ENCODE measurements around the gene CER1.

CER1 gene, protein sequence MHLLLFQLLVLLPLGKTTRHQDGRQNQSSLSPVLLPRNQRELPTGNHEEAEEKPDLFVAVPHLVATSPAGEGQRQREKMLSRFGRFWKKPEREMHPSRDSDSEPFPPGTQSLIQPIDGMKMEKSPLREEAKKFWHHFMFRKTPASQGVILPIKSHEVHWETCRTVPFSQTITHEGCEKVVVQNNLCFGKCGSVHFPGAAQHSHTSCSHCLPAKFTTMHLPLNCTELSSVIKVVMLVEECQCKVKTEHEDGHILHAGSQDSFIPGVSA

DNA sequence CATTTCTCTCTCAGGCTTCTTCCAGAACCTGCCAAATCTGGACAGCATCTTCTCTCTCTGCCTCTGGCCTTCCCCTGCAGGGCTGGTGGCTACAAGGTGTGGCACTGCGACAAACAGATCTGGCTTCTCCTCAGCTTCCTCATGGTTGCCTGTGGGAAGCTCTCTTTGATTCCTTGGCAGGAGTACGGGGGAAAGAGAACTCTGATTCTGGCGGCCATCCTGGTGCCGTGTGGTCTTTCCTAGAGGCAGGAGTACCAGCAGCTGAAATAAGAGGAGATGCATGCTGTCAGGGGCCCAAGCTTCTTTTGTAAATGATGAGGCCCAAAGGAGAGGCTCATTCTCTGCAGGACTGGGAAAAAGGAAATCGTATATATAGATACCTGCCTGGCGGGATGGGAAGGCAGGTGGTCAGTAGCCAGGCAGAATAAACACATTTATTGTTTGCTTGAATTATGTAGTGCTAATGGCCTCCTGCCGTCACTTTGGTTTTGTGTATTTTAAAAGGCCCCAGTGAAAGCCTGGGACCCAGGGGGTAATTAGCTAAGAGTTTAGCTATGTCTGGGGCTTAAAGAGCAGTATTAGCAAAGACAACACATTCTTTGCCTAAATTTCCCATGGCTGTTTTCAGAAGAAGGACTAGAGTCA lies at the start of gene CER1:
Gene CER1 (minus strand): TSS at position 343 of the 645 bp plus-strand sequence. CDS start 61 bp downstream, at position 282.
- DNase-seq, result no peak

DNA sequence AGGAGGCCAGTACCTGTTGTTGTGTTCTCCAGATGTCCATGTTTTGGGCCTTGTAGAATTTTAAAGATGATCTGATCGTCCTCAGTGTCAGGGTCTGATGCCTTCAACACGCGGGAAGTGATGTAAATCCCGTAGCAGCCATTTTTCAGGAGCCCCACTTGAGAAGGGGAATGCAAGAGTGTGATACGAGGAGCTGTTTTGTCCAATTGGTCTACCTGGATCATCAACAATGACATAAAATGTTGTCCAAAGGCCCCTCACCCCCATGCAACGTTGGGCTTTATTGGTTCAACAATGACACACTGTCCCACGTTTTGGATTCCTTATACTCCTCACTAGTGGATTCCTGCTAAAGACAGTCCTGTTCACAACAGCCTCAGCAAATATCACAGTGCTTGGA lies 48.1 kb upstream of the CER1 start:
- DNase-seq, result no peak

DNA sequence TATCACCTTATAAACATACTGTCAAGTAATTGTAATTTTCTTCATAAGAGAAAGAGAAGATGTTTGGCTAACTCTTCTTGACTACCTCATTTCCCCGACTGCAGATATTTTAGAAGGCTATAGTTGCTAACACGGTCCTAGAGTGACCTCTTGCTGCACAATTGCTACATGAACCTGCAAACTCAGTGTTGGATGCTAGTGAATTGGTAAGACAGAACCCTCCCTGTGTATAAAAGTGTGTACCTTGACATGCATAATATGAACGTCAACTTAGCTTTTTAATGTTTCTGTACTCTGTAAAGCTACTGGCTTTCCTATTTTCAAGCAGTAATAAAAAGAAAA lies 46.7 kb upstream of the CER1 start:
- DNase-seq, result no peak

DNA sequence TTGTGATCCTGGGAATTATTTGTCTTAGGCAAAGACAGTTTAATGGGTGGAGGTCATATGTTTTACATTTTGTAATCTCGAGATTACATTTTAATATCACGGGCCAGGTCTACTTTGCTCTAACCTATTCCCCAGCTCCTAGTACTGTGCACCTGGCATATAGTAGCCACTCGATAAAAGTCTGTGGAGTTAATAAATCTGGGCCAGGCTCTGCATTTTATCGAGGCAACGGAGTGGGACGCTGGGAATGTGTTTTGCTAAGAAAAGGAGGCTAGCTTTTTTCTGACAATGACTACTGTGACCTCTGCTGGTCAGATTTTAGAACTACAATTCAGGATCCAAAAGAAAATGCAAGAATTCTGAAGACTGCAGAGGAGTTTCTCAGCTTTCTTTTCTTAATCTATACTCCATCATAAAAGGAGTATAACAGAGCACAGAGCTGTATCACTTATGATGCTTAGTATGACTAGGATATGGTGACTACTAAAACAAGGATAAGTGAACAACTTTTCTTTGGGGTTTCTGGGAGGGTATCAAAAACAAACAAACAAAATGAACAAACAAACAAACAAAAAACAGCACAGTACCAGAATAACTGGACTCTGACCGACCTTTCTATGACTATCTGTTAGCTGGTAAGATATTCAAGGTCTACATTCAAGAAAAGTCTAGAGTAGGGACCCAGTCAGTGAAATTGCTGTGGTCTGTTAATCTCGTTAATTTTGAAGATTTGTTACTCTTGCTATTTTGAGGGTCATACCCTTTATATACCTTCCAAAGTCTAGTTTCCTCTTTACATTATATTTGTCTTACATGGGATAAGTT lies 46.1 kb upstream of the CER1 start:
- DNase-seq, result no peak

DNA sequence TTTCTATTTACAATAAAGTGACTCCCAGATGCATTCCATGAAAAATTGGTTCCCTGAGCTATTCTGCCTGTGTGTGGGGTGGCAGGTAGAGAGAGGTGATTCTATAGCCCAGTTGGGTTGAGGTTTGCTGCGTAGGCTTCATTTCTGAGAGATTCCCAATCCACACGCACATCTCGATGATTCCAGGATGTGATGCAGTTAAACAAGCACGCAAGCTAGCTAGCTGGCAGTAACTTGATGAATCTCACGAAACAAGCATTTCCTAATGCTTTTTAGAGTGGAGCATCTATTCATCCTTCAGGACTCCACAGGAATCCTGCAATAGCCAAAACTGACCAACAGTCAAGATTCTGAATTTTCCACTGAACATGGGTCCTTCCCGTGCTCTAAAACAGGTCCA lies 43.8 kb upstream of the CER1 start:
- no peak for DNase-seq

DNA sequence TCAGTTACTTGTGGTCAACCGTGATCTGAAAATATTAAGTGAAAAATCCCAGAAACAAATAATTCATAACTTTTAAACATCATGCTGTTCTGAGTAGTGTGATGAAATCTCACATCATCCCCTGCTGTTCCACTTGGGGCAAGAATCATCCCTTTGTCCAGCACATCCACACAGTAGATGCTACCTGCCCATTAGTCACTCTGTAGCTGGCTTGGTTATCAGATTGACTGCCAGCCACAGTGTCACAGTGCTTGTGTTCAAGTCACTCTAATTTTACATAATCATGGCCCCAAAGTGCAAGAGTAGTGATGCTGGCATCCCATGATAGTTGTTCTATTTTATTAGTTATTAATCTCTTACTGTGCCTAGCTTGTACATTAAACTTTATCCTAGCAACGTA lies 39.1 kb upstream of the CER1 start:
- no peak for DNase-seq

DNA sequence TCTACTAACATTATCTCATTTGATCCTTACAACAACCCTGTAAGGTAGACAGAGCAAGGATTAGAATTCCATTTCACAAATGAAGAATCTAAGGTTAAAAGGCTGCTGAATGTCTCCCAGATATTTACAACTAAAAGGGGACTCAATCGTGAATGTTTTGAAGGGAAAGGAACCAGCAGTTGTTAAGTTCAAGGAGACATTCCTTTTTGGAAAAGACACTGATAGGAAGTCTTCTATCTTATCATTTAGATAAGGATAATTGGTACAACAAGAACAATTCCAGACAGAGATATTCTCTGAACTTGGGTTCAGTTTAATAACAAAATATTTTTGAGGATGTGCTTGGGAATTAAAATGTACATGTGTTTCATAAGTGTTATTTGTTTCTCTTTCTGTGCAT lies 37.5 kb upstream of the CER1 start:
- no peak for DNase-seq

DNA sequence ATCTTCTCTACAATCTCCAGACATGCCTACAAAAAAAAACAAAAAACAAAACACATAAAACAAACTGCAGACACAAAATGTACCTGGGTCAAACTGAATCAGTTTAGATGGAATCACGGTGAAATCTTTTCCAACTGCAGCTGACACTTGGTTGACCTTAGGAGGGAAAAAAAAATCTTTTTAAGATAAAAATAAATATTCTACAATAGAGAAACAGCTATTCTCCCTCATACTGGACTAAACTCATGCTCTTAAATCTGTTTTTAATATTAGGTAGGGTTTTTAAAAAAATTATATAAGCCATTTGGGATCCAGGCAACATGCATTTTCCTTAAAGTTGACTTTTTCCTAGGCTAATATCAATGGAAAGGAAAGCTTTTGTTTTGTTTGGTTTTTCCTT lies 33.8 kb upstream of the CER1 start:
- no peak for DNase-seq

DNA sequence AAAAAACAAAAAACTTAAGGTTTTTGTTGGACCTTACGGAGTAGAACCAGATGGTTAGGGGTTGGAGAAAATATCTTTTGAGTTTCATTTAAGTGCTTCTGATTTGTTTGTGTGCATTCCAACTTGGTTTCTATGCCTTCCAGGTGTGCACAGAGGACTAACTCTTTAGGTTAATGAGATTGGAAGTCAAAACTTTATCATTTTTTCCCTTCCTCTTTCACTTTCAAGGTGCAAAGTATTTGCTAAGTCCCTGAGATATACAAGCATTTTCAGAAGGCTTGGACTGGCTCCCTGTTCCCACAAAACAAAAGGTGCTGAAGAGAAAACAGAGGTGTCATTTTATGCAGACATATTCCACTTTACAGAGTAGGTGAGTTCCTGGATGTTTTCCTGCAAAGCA lies 30.3 kb upstream of the CER1 start:
- no peak for DNase-seq

DNA sequence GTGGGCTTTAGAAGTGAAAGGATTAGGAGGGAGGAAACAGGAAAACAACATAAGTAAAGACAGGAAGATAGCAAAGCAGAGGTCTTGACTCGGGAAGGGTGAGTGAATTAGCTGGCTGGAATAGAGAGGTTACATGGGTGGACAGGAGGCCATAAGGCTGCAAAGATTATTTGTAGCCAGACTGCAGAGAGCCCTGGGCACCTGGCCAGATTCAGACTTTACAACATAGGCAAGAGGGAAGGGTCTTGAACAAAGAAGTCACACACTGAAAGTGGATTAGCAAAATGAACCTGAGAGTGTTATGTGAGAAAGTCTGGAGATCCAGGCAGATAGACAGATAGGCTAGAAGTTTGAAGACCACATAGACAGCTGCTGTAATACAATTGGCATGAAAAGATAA lies 29.7 kb upstream of the CER1 start:
- DNase-seq, result no peak

DNA sequence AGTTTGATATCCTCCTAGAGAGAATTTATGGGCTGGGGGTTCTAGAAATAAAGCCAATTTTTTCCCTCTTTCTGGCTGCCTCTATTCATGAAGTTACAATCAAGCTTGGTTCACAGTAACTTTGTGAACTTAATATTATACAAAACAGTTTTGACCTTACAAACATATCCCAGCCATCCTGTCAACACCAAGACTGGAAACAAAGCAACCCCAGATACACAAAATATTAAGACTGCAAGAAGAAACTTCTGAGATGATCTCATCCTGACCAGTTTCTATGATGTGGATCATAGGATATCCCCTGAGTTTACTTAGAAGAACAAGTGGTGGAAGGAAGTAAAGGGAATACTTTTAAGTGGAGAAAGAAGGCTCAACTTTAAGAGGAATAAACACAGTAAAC lies 28.3 kb upstream of the CER1 start:
- DNase-seq, result no peak

DNA sequence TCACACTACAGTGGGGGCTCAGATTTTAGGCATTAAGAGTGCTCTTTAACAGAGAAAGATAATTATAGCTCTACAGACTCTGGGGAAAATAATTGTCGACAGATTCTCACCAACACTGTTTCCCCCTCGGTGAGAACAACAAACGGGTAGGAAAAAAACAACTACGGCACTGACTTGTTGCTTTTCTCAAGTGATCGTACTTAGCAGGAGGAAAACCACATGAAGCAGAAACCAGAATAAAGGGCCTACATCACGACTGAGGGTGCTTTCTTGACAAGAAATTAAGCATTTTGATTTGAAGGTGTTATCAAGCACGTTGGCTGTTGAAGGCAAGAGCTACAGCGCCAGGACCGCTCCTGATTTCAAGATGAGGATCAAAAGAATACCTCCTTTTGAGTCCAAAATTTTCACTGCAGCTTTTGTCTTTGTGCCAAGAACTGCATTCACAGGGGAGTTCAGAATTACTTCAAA lies 27.2 kb upstream of the CER1 start:
- DNase-seq, result no peak

DNA sequence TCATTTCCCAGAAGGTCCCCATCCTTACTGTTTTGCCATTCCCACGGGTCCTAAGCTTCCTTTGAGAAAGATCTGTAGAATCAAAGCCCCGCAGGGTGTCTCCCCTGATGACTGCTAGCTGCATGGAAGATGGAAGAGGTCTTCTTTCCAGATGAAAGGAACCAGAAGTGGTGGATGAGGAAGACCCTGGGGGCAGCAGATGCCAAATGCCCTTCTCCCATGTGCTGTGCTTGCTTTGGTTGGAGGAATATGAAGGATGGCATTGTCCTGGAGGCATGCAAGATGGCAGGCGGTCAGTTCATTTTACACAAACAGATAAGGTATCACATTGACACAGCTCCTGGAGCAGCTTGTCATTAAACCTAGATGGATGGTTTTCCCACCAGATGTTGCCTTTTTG lies 25.8 kb upstream of the CER1 start:
- no peak for DNase-seq

DNA sequence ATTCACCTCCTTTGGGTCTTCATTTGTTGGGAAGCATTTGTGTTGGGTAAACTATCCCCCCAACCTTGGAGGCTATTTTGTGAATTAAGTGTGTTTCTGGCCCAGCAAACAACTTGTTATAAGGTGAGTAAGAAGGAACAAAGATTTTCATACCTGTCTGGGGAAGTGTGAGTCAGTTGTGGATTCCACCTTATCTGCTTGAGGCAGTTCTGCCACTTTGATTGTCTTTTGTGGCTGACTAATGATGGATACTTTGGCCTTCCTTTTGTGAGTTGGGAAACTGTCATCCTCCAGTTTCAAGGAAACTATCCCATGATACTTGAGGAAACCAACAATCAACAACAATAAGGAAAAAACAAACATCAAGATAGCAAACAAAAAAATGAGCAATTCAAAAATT lies 24.6 kb upstream of the CER1 start:
- no peak for DNase-seq

DNA sequence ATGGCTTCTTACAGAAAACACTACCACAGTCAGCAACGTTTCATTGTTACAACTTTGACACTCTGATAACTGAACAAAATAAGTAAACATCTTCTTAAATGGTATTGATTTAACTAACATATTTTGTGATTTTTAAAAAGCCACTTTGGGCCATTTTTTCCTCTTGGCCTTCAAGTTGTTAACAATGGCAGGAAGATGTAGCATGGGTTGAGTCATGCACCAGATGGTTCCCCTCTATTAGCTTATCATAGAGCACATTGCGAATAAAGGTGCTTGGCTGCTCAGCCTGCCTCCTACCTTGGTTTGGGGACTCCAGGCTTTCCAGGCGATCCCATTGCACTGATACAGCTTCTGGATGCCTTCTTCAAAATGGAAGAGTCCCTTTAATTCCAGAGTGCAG lies 24.1 kb upstream of the CER1 start:
- DNase-seq, result no peak

DNA sequence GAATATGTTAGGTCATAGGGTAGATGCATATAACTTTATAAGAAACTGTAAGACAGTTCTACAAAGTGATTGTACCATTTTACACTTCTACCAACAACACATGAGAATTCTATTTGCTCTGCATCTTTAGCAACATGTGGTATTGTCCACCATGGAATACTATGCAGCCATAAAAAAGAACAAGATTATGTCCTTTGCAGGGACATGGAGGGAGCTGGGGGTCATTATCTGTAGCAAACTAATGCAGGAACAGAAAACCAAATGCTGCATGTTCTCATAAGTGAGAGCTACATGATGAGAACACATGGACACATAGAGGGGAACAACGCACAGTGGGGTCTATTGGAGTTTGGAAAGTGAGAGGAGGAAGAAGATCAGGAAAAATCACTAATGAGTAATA lies 22.2 kb upstream of the CER1 start:
- no peak for DNase-seq

DNA sequence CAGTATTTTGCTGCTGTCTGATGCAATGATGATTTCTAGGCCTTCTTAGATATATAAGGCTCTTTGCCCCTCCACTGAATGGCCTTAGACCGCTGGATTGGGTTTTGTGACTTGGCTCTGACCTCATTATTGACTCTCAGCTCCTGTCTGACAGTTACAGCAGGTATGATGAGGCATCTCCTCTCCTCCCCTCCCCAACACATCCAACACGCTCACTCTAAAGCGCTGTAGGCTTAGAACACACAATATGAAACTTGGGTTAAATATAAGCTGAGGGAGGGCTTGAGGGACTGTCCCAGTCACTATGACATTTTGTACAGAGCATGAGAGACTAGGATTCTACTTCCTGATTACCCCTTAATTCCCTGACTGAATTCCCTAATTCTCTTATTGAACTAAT lies 18.8 kb upstream of the CER1 start:
- DNase-seq, result no peak

DNA sequence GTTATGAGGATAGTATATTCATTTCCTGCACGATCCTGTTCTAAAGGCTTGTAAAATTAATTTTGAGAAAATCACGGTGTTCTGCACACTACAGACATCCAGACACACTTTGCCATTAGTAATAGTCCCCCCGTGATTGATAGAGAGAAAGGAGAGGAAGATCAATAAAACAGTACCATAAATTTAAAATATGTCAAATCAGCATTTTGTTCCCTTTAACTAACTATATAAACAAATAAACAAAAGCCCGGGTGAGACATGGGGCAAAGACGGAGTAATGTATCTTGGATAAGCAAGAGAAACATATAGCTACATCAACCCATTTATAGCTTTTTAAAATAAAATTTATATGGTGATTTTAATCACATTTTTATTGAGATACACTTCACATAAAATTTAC lies 10.6 kb upstream of the CER1 start:
- no peak for DNase-seq

DNA sequence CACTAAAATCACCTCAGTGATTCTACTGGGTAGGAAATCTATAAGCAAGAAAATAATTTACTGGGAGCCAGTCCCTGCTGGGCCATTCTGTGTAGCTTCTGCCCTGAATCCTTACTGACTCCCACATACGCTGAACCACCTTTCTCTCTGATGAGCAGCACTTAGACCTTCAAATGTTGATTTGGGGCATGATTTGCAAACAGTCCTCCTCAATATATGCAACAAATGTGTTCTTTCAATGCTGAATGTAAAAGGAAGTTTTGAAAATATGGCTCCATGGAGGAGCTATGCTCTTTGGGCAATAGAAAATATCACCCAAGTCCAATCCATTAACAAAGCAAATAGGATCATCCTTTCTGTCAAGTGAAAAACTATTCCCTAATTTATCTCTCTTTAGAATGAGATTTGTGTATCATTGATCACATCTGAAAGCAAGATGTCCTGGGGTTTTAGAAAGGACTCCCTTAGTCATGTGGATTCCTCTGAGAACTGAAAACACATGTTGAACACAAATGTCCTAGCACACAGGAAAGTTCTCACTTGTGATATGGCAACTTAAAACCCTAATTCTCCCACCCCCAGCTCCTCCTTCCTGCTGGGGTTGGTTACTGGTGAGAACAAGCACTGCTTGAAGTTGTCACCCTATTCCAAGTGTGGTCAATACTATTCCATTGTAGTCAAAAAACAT lies 8.9 kb upstream of the CER1 start:
- DNase-seq, result no peak

DNA sequence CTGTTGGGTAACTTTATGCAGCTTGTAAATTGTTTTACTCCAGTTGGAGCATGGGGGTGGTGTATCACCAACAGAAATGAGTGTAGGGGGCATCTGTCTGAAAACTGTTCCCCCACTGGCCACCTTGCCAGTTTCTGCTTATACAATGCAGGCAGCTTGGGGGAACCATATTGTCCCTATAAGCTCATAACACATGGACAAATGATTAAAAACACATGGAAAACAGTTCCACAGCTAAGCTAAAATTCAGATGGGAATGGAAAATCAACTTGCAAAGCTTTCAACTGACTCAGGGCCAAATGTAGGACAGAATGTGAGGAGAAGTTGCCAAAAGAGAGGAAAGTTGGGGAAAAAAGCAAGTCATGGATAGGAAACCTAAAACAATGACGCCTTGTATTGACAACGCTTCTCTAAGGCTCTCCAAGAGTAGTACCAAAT lies 7.9 kb upstream of the CER1 start:
- no peak for DNase-seq

DNA sequence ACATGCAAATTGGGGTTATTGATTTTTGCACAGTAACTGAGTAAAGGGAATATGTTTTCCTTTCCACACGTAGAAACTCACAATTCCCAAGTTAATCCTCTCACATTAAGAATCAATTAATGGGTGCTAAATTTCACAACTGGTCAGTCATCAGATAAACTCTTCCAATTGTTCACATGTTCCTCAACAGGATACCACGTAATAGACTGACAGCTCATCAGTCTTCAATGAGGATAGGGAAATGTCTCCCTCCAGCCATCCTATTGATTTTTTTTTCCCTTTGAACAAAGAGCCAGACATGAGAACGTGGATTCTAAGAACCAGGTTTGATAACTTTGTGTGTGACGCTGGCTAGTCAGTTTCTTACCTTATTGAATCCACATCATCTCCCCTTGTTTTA lies 768 bp upstream of the CER1 start:
- DNase-seq, result no peak

DNA sequence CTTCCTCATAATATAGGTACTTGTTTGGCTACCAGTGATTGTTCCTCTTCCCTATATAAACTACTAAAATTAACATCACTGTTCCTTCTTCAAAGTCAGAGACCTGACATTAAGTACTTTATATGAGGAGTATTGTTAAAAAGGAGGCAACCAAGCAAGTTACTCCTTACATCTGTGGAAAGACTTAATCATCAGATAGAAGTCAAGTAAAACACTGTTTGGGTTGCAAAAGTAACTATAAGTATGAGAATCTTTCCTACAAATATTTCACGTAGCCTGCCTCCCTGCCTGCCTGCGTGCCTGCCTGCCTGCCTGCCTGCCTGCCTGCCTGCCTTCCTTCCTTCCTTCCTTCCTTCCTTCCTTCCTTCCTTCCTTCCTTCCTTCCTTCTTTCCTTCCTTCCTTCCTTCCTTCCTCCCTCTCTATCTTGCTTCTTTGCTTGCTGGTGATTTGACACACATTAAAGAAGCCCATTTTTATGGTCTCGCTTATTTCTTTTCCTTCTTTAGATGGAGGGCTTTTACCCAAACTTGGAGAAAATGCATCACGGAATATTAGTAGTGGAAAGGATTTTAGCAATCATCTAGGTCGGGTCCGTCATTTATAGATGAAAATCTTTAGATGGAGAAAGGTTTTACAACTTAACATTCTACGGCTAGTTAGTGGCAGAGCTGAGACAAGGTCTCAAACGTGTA lies 3.2 kb downstream of the CER1 start:
- no peak for DNase-seq

DNA sequence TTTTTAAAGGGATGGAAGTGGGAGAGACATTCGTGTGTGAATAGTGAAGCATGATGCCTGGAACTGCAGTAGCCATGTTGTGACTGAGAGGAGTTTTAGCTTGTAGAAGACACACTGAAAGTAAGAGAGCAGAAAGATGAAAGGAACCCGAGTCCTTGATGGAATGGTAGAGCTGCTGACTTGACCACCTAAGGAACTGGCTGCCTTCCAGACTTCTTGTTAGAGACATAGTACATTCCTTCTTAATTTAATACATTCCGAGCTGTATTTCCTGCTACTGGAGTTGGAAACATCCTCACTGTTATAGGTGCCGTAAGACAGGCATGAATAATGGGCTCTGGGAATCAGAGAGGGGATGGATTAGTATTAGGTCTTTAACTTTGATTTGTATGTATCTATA lies 7.4 kb downstream of the CER1 start:
- no peak for DNase-seq

Data from activated CD4-positive, CD25-positive, alpha-beta regulatory T cell treated with anti-CD3 and anti-CD28 coated beads, Interleukin-2, amount 50 U/mL, for 72 hours (primary cell).